IPS DF 19.7 (cell line): ENCODE results near the gene CD82.
"Not testable (repeated sequence)": the region's sequence is repeated elsewhere in the genome, so short reads cannot be mapped to it uniquely, and the experiment has no call there.

Experiments
- DNase-seq: peaks from one replicate; pipeline ENCODE4 v3.0.0-alpha.2; 2013; ENCODE audit warnings: low read depth, low spot score

The CD82 gene

GRCh38 chr11:44630511-44631210, 65.2 kb downstream of the CD82 start:
- no peak for DNase-seq

- no peak for DNase-seq
Observed at GRCh38 chr11:44631831-44632230, 66.4 kb downstream of the CD82 start.

GRCh38 chr11:44632466-44633123, 67.1 kb downstream of the CD82 start:
- no peak for DNase-seq

GRCh38 chr11:44633641-44634040, 68.2 kb downstream of the CD82 start:
- no peak for DNase-seq

- DNase-seq = no peak
Observed at GRCh38 chr11:44634401-44635281, 69.2 kb downstream of the CD82 start.

GRCh38 chr11:44637487-44637886, 72.0 kb downstream of the CD82 start:
- no peak for DNase-seq

GRCh38 chr11:44638032-44638431, 72.6 kb downstream of the CD82 start:
- no peak for DNase-seq

GRCh38 chr11:44643217-44643616, 77.8 kb downstream of the CD82 start:
- DNase-seq = no peak

GRCh38 chr11:44645827-44646226, 80.4 kb downstream of the CD82 start:
- no peak for DNase-seq

- not testable (repeated sequence) for DNase-seq
Observed at GRCh38 chr11:44647255-44647955, 81.9 kb downstream of the CD82 start.

- no peak for DNase-seq
Observed at GRCh38 chr11:44648109-44648508, 82.6 kb downstream of the CD82 start.

GRCh38 chr11:44651535-44652155, 86.2 kb downstream of the CD82 start:
- DNase-seq = no peak

- DNase-seq = no peak
Observed at GRCh38 chr11:44652901-44653644, 87.6 kb downstream of the CD82 start.

GRCh38 chr11:44654057-44654456, 88.6 kb downstream of the CD82 start:
- DNase-seq = no peak

- no peak for DNase-seq
Observed at GRCh38 chr11:44654596-44654995, 89.1 kb downstream of the CD82 start.

- DNase-seq = no peak
Observed at GRCh38 chr11:44657836-44658505, 92.5 kb downstream of the CD82 start.

GRCh38 chr11:44658506-44658850, 93.0 kb downstream of the CD82 start:
- no peak for DNase-seq

GRCh38 chr11:44659641-44660040, 94.2 kb downstream of the CD82 start:
- no peak for DNase-seq

- not testable (repeated sequence) for DNase-seq
Observed at GRCh38 chr11:44660535-44660934, 95.1 kb downstream of the CD82 start.

GRCh38 chr11:44661311-44661717, 95.9 kb downstream of the CD82 start:
- DNase-seq = no peak
